Anterior cingulate cortex (tissue), 58 donors: Measurements from ENCODE around the gene INTS1.

Experiments used
- DNase-seq, 58 donors: peaks; one replicate each; lab custom pipeline; 2025; lab: John Stamatoyannopoulos, UW

INTS1 gene

DNA sequence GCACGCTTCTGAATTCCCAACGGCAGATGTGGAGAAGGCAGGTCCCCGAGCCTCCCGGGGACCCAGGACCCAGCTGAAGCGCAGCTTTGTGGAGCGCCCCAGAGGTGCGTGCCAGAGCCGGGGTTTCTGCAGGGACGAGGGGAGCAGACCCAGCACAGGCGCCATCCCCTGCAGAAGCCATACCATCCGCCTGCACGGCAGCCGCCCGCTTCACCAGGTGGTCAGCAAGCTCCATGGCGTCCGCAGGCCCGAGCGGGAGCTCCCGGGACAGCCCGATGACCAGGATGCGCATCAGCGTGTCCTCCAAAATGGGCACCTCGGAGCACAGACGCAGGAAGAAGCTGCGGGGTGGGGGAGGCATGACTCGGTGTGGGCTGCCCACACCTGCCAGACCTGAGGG, 10.6 kb downstream of the INTS1 start:
- no peak for DNase-seq

DNA sequence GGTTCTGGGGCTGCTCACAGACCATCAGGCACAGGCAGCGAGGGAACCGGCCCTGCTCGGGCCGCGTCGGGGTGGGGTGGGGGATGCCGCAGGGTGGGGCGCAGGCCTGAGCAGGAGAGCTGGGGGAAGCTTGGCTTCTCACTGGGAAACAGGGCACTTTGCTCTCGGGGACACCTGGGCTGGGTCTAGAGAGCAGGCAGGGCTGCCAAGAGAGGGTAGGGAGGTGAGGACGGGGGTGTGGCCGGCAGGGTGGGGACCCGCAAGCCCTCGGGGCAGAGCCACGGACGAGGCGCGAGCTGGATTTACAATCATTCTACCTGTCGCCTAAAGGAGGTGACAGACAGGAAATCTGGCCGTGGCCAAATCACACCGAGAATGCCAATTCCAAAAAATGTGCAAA, 11.1 kb downstream of the INTS1 start:
- DNase-seq, result no peak

DNA sequence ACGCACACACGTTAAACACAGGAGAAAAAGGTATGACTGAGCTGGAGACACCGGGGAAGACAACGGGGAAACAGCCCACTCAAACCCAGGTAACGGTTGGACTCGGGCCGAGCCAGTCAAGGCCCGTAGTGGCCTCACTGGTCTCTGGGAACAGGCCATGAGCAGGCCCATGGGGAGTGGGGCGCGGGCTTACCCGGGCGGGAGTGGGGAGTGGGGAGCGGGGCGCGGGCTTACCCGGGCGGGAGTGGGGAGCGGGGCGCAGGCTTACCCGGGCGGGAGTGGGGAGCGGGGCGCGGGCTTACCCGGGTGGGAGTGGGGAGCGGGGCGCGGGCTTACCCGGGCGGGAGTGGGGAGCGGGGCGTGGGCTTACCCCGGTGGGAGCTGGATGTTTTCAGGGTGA, 11.5 kb downstream of the INTS1 start:
- DNase-seq, result no peak

DNA sequence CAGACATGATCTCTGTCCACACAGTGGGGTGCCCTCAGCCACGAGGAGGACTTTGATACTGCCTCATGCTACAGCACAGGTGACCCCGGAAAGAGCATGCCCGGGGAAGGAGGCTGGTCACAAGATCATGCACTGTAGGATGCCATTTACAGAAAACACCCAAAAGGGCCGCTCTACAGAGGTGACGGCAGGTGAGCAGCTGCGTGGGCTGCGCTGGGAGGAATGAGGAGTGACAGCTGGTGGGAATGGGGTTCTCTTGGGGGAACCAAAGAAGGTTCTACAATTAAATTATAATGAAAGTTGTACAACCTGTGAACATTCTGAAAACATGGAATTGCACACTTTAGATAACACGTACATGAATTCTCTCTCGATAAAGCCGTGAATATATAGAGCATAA, 12.0 kb downstream of the INTS1 start:
- no peak for DNase-seq

DNA sequence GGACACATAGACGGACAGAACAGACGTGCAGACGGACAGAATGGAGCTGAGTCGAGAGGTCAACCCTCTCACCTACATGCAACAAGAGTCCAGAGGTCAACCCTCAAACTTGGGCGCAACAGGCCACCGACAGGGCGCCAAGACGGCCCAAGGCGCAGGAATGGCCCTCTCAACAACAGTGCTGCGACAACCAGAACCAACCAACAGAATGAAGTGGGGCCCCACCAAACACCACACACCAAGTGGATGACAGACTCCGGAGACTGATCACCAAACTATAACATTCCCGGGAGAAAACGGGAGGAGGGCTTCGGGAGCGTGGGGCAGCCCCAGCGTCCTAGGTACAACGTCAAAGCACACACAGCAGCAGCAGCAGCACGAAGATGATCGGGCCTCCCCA, 13.4 kb downstream of the INTS1 start:
- DNase-seq, result no peak

DNA sequence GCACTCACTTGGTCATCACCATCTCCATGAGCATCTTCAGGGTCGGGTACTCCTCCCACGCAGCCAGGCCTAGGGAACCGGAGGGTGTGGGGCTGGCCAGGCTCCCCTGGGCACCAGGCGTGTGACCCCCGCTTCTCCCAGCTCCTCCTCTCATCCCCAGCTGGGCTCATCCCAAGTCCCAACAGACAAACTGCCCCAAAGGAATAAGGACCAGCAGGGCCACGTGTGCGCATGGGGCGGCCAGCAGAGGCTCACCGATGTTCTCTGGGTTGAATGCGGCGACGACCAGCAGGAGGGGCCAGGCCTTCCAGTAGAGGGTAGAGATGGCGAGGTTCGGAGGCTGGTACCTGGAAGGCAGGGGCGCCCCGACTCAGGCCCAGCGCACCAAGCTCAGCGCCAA, 14.9 kb downstream of the INTS1 start:
- DNase-seq, result no peak

DNA sequence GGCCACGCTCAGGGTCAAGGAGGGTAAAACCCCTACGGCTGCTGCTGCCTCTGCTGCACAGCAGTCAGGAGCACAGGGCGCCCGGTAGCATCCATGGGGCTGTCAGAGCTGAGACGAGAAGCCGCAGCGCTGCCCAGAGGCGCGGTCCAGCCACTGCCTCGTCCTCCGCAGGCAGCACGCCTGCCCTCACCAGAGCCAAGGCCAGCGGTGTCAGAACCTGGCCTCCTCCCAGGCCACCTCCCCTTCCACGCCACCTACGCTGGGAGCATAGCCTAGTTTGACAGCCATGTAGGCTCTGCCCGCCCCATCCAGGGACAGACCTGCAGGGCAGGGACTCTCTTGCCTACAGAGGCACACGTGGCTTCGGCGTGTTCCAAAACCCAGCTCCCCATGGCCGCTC, 16.2 kb downstream of the INTS1 start:
- DNase-seq, result no peak

DNA sequence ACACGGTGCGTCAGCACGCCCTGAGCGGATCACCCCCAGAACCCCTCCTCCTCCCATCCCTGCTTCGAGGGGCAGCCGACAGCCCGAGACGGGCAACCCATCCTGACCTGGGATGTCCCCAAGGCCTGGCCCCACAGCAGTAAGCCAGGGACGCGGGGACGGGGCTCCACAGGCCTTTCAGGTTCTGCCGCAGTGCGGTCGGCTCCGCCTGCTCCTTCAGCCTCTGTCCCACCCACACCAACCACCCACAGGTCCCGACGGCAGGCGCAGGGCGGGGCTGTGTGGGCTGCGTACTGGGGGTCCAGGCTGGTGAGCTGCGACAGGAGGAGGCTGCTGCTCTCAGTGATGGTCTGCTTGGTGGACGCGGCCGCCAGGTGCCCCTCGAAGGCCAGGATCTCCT, 16.7 kb downstream of the INTS1 start:
- no peak for DNase-seq

DNA sequence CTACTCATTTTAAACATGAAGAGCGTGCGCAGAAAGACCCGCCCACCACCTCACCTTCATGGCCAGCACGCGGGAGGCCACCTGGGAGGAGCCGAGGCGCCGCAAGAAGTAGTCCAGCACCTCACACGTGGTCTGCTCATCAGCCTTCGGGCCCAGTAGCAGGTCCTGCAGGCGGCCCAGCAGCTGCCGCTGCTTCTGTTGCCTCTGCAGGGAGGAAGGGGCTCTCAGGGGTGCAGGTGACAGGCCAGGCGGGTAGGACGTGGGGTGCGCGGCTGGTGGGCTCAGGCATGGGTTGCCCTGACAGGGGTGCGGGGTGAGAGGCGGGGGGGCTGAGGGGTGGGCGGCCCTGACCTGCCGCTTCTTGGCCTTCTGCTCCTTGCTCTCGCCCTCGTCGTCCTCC, 17.6 kb downstream of the INTS1 start:
- DNase-seq, result no peak

DNA sequence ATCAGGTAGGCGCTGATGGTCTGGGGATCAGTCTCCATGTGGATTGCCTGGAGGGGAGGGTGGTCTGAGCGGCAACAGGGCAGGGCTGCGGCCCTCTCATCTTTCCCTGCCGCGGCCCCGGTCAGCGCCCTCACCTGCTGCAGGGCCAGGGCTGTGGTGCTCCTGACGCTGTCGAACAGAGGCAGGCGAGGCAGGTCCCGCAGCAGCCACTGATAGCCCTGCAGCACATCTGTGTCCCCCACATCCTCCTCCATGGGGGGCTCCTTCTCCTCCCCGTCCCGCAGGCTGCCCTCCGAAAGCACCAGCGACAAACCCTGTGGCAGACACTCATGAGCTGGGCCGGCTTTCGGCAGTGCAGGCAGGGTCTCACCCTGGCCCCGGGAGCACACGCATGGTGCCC, 19.0 kb downstream of the INTS1 start:
- DNase-seq, result no peak

DNA sequence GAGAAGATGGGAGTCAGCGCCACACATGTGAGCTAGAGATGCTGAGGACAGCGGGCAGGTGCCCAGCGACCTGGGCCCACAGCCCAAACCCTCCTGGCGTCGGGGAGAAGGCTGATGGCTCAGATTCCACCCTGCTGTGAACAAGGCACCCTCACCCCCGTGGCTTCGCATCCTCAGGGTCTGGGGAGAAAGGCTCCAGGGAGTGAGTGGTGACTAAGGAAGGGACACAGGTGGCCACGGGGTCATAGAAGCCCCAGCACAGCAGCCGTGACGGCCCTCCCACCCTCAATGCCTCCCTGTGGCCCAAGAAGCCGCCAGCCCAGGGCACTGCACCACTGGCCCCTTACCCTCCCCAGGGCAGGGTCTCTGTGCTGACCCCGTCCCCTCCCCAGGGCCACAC, 19.6 kb downstream of the INTS1 start:
- no peak for DNase-seq

DNA sequence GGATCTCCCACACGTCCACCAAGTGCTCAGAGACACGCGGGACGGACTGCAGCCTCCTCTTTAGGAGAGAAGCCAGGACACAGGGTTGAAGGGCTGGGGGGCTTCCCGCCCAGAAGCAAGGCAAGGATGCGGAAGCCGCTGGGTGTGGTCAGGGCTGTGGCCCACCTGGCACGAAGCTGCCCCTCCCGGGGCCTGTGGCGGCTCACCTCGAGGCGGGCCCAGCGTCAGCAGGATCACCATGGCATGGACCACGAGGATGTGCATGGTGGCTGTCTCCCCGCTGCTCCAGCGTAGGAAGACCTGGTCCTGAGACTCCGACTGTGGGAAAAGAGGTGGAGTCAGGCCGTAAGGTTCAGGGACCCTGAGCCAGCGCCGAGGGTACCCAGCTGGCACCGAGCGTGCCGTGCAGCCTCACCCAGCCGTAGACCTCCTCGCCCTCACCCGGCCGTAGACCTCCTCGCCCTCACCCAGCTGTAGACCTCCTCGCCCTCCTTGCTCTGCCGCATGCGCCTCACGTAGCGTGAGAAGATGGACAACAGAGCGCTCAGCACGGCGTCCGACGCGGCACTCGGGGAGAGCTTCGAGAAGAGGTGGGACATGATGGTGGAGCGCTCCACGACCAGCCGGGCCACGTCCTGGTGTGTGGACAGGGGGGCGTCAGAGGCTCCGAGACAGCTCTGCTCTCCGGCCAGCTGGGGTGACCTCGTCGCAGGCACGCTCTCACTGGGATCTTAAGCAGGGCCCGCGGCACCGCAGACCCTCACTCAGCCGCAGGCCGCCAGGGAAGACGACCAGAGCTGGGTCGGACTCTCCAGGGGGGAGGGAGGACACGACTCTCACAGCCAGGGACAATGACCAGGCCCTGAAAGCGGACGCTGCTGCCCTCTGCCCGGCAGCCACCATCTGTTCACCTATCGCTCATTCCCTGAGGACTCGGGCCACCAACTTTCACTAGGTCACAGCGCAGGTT, 20.4 kb downstream of the INTS1 start:
- DNase-seq, result no peak

DNA sequence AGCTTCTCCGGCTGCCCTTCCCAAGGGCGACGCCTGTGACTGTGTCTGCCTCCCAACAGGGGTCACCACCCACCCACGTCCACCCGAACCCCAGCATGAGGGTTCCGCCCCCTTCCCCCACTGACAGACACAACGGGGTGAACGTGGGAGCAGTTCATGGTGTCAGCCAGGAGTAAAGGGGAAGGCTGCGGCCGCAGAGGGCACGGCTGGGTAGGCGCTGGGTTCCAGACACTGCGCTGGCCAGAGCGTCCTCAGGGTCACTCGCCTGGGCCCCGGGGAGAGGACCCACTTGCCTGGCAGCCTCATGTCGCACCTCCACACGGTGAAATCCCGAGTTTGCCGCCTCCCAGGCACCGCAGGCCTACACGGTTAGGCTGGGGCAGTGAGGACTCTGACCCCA, 21.1 kb downstream of the INTS1 start:
- DNase-seq, result no peak

DNA sequence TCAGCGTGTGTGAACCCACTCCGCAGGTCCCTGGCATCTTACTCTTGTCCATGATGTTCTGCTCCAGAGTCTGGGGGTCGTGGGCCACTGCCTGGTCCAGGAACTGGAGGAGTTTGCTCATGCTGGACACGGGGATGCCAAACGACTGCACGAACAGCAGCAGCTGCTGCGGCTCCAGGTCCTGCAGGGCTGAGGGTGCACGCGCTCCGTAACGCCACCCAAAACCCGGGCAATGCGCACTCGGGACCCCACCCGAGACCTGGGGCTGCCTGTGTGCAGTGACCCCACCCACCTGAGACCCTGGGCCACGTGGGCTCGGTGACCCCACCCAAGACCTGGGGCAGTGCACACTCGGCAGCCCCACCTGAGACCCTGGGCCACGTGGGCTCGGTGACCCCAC, 22.9 kb downstream of the INTS1 start:
- no peak for DNase-seq

DNA sequence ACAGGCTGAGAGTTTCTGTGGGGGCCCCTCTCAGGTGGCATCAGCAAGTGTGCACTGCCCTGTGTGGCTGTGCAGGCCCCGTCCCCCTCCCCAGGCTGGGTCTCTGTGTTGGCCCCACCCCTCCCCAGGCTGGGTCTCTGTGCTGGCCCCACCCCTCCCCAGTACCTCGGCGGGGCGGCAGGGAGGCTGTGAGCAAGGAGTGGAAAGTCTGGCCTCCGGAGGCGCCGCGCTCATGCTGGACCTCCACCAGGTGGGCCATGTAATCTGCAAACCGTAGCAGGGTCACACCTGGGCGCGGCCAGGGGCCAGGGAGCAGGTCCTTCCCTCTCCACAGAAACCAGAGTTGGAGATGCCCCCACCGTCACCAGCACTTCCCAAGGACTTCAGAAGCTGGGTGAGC, 23.5 kb downstream of the INTS1 start:
- no peak for DNase-seq

DNA sequence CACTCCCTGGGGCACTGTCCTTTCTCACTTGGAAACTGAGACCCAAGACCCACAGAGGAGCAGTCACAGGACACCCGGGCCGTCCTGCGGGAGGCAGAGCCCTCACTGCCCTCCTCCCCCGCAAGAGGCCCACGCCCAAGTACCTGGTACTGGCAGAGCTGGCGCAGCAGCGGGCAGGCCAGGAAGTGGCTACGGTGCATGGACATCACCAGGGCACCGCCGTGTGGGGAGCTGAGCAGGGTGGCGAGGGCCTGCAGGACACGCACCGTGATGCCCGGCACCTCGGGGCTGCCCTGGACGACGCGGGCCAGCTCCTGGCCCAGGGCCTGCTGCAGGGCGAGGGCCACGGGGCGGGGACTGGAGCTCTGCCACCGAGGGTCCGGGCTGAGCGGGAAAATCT, 24.9 kb downstream of the INTS1 start:
- DNase-seq, result no peak

DNA sequence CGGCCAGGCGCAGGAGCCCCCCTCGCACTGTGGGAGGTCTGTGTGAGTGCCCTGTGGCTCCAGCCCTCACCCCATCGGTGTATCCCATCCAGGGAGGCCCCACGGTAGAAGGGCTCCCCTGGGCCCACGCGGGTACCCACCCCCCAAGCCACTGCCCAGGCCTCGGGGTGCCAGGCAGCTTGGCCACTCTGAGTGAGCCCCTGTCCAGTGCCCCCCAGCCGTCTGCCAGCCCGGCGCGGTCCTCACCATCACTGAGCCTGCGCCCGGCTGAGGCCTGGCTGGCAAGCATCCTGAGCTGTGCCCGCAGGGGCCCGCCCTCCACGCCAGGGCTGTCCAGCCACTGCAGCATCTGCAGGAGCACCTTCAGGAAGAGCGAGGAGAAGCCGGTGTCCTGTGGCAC, 25.7 kb downstream of the INTS1 start:
- DNase-seq, result no peak

DNA sequence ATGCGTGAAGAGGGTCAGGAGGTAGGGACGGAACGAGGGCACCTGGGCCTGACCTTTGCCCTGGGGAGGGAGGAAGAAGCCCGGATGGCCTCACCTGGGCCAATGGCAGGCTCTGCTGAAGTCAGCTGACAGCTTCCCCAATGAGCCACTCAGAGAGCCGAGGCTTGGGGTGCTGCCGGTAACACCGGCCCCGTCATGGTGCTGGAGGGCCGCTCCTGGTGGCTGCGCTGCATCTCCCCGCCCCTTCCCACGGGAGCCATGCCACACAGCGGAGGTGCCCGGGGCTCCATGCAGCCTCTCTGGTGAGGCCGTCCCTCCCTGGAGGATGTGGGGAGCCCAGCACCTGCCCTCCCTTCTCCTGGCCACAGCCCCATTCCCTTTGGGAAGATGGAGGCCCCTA, 27.3 kb downstream of the INTS1 start:
- no peak for DNase-seq

DNA sequence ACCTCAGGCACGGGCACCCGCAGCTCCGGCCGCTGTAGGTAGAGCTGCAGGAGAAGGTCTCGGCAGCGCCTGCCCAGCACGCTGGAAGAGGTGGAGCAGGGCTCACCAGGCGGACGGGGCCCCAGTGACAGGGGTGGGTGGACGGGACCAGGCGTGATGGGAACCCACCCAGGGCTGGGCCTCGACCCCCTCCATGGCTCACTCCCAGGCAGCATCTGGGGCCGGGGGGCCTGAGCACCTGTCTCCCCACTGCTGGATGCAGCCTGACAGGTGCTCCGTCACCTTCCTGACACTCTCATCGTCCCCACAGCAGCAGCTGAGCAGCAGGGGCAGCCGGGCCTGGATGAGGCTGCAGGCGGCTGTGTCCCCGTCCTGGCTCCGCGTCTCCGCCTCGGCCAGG, 28.2 kb downstream of the INTS1 start:
- no peak for DNase-seq

DNA sequence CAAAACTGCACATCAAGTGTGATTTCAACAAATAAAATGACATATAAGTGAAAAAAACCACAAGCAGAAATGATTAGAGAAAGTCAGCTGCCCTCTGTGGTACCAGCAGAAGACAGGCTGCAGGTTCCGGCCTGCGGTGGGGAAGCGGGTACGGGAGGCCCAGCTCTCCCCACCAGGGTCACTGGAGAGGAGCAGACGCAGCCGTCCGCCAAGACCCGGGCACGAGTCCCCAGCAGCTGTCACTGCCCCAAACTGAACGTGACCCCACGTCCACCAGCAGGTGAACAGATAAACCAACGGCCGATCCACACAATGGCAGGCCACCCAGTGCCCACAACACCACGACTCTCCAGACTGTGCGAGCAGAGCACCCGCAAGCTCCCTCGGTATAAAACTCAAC, 28.8 kb downstream of the INTS1 start:
- DNase-seq, result no peak

DNA sequence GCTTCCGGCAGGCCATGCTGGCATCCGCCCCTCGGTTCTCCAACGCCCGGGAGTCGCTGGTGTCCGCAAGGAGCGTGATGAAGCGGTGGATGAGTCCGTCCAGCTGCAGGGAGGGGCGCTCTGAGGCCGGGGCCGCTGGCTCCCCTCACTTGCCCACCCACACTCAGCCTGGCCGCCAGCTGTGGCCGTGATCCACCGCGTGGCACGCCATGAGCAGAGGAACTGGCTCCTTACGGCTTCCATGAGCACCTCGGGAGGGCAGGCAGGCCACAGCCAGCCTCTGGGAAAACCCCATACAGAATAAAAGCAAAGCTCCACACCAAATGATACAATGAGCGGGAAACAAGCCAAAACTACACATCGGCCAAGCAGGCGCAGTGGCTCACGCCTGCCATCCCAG, 29.5 kb downstream of the INTS1 start:
- DNase-seq, result no peak

DNA sequence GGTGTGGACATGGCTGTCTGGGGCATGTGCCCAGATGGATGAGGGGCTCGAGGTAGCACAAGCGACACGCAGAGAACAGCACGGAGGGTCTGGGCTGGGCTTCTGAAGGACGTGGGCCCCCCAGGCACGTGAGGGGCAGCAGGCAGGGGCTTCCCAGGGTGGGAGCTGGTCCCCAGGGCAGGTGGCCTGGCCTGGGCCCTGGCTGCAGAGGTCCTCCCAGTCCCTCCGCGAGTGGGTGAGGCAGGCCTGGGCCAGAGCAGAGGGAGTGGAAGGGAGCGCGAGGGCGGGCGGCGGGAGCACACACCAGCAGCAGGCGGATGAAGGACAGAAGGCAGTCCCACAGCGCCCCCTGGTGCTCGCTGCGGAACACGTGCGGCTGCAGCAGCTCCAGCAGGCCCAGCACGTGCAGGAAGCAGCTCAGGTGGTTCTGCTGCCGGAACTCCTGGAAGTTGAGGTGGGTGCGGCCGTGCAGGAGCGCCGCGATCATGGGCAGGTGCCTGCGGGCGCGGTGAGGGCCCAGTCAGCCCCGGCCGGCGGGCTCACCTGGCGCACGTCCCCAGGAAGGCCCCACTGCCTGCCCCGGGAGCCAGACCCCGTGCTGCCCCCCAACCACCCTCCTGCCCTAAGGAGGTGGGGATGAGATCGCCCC, 30.2 kb downstream of the INTS1 start:
- peak in 55 of 58 donors; percentile 27 to 91 (median 72) for DNase-seq
